MM.1S (cell line): ENCODE results near the gene CACNA1D.

Experiments
- EZH2 ChIP-seq: fragments of 300-600 bp; sonication (generic); optimal IDR thresholded peaks from 2 replicates; pipeline ENCODE3; 2017; ENCODE audit warnings: low read depth, mild to moderate bottlenecking, antibody characterized with exemption, low read length, mixed read lengths
- EZH2phosphoT487 ChIP-seq: fragments of 300-600 bp; sonication (generic); IDR thresholded peaks from 2 replicates; pipeline ENCODE4 v1.6.1; 2018; ENCODE audit warnings: antibody characterized with exemption, low read length
- TF ChIP-seq, protein P1 (sequence below): fragments of 300-600 bp; sonication (generic); IDR thresholded peaks from 2 replicates; pipeline ENCODE4 v1.5.1; 2016; ENCODE audit warnings: antibody characterized with exemption, low read length, mixed read lengths

DNA sequence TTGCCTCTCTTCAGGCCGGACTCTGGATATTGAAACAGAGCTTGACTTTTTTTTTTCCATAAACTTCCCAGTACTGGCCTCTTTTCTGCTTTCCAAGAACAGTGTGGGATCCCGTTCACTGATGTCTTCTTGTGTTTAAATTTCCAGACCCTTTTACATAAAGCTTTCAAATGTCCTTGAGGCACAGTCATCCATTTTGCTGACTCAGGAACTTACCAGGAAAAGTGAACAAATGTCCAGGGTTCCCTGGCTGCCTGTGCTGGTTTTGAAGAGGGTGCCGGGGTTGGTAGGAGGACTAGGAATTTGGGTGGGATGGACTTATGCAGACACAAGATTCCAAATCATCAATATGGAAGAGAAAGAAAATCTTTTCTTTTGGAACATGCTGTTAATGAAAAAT is 283.7 kb downstream of the CACNA1D start:
- TF ChIP-seq, protein P1, sequence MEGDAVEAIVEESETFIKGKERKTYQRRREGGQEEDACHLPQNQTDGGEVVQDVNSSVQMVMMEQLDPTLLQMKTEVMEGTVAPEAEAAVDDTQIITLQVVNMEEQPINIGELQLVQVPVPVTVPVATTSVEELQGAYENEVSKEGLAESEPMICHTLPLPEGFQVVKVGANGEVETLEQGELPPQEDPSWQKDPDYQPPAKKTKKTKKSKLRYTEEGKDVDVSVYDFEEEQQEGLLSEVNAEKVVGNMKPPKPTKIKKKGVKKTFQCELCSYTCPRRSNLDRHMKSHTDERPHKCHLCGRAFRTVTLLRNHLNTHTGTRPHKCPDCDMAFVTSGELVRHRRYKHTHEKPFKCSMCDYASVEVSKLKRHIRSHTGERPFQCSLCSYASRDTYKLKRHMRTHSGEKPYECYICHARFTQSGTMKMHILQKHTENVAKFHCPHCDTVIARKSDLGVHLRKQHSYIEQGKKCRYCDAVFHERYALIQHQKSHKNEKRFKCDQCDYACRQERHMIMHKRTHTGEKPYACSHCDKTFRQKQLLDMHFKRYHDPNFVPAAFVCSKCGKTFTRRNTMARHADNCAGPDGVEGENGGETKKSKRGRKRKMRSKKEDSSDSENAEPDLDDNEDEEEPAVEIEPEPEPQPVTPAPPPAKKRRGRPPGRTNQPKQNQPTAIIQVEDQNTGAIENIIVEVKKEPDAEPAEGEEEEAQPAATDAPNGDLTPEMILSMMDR, result no peak
- TF ChIP-seq EZH2phosphoT487 (no peak), EZH2 (no peak)
